HG03095 (cell line): ENCODE results near the gene AK8.

Experiments
- ATAC-seq: cut with Tn5 transposase; IDR thresholded peaks from one replicate; pipeline ENCODE4 v1.9.1; 2021; ENCODE audit warnings: moderate library complexity; ENCODE audit not compliant: unreplicated experiment

AK8 gene

GRCh38 chr9:132877824-132878694, at the start of gene AK8:
Gene AK8, minus strand, starts transcription at chr9:132878284. Its CDS starts 29 bp downstream, at chr9:132878255.
- ATAC-seq: no peak

GRCh38 chr9:132927704-132928103, 49.6 kb upstream of the AK8 start:
- no peak for ATAC-seq

- no peak for ATAC-seq
Observed at GRCh38 chr9:132923346-132923902, 45.3 kb upstream of the AK8 start.

- no peak for ATAC-seq
Observed at GRCh38 chr9:132919614-132920268, 41.7 kb upstream of the AK8 start.

DNA sequence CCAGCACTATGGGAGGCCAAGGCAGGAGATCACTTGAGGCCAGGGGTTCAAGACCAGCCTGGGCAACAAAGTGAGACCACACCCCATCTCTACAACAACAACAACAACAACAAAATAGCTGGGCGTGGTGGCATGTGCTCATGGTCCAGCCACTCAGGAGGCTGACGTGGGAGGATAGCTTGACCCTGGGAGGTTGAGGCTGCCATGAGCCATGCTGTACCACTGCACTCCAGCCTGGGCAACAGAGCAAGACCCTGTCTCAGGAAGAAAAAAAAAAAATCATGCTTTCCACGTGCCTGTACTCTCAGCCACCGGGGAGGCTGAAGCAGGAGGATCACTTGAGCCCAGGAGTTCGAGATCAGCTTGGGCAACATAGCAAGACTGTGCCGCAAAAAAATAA, 36.8 kb upstream of the AK8 start:
- ATAC-seq: no peak

DNA sequence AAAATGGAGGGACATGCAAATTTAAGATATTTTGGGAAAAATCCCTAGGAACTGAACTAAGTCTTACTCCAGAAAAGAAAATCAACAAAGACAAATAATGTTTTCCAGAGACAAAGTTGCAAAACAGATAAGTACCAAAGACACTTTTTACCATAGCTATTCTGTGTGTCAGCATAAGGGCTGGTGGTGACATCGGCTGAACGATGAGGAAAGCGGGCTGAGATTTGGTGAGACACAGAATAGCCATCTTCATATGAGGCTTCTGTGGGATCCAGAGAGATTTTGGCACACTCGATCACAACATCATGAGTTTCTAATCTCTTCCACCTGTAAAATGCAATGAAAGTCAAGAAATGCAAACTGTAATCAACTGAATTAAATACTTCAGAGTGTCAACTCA, 34.0 kb upstream of the AK8 start:
- ATAC-seq: no peak

- ATAC-seq: no peak
Observed at GRCh38 chr9:132910376-132910775, 32.3 kb upstream of the AK8 start.

- ATAC-seq: no peak
Observed at GRCh38 chr9:132909311-132909710, 31.2 kb upstream of the AK8 start.

DNA sequence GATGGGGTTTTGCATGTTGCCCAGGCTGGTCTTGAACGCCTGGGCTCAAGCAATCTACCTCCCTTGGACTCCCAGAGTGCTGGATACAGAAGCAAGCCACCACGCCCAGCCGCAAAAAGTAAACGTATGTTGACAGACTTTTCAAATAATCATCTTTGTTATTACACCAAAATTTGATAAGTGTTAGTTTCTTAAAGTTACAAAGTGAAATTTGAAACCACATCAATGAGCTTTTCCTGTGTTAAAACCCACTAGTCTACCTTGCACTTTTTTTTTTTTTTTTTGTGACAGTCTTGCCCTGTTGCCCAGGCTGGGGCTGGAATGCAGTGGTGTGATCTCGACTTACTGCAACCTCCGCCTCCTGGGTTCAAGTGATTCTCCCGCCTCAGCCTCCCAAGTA, 30.6 kb upstream of the AK8 start:
- no peak for ATAC-seq

- no peak for ATAC-seq
Observed at GRCh38 chr9:132905726-132906125, 27.6 kb upstream of the AK8 start.

- ATAC-seq: no peak
Observed at GRCh38 chr9:132903574-132904492, 25.7 kb upstream of the AK8 start.

DNA sequence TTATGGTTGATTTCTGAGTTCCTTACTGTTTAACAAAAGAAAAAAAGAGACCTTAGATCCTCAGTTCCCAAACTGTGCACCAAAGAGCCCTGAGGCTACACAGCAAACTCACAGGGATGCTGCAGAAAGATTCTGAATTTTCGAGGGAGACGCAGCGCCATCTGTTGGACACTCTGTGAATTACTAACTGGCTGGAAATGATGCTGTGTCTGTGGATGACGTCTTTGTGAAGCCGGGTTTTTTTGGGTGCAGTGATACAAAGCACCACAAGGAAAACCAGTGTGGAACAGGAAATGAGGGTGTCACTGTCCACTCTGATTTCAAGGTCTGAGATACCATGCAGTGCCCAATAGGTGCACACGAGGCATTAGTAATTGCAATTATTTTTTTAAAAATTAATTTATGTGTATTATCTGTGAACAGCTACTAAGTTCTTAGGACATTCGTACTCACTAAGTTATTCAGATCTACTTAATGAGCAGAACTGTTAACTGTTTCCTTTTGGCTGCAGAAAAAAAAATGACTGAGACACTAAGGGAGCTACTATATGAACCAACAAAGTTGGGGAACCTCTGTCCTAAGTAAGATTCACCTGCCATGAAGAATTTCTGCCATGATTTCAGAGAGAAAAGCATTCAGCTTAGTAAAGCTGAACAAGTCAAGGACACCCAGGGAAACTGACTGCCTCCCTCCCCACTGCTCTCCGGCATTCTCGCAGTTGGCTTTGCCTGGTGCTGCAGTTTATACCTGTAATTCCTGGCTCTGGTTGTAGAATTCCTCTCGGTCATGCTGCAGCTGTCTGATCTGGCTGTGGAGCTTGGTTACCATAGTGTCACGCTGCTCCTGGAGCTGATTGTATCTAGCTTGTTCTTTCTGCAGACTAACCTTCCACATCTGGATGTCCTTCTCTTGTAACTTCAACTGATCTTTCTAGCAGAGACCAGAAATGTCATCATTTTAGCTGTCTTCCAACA, 24.1 kb upstream of the AK8 start:
- ATAC-seq: no peak

DNA sequence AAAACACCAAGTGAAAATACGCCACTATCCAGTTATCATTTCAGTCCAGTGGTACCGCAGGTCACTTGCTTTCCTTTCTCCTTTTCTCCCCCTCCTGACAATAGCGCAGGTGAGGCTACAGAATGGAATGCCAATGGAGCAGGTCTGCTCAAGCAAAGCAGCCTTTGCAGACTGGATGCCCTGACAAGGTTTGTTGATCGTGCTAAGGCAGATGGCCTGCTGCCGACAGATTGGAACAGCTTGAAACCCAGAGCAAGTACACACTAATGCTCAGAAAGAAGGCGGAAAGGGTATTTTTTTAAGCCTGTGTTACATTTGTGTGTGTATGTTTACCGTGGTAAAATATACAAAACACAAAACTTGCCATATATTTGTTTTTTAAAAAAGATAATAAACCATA, 20.0 kb upstream of the AK8 start:
- no peak for ATAC-seq

DNA sequence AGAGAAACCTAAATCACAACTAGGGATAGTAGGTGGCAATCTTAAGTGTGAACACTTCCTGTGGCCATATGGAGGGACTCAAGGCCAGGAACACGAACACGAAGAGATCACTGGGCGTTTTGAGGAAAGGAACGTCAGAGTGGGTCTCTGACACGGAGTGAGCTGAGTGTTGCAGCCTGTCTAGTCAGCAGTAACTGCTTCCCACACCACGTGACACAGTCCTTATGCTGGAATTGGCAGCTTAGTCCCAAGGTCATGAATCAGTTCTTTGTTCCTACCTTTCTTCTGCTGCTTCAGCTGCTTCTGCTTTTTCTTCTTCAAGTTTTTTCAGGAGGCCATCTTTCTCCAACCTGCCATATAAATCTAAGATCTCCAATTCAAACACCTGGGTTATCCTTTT, 18.8 kb upstream of the AK8 start:
- no peak for ATAC-seq

DNA sequence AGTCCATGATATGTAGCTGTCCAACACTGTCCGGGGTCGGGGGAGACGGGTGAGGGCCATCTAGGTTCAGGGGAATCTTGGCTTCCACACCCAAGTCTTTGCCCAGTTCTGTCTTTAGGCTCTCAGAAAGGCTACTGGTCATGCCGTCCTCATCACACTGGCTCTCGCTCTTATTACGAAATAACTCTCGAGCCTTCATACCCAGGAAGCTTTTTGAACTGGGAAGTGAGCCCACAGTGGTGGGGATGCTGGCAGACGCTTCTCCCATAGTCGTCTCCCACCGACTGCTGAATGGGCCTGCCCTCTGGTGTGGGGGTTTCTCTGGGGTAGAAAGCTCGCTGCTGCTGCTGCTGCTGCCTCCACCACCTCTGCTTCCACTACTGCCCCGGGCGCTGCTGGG, 18.2 kb upstream of the AK8 start:
- no peak for ATAC-seq

GRCh38 chr9:132894862-132895835, 17.1 kb upstream of the AK8 start:
- ATAC-seq: no peak

- ATAC-seq: no peak
Observed at GRCh38 chr9:132894346-132894745, 16.3 kb upstream of the AK8 start.

DNA sequence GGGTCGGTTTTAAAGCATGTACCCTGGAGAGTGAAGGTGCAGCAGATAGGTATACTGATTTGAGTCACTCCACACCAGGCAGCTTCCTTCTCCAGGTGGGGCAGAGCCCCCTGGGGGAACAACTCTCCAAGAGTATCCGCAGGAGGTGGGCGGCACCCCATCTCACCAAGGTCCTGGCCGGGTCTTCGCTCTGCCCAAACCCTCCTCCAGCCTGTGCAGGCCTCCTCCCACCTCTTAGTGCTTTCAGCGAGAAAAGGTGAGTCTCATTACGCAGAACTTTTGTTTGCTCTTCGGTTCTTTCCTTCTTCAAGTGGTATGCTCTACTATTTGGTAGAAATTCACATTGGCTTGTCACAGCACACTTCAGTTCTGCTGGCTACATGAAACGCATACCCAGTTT, 14.3 kb upstream of the AK8 start:
- no peak for ATAC-seq

DNA sequence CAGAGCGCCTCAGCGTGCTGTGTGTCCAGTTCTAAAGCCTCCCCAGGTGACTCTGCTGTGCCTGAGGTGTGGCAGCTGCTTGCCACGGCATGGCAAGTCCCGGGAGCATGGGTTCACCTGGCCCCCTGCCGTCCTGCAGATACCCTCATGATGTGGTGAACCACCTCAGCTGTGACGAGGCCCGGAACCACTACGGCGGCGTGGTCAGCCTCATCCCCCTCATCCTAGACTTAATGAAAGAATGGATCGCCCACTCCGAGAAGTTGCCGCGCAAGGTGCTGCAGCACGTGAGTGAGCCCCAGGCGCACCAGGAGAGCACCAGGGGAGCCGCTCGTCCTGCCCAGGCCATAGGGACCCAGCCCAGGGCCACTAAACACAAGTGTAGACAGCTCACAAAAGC, 10.1 kb upstream of the AK8 start:
- no peak for ATAC-seq
